Stimulated activated CD8-positive, alpha-beta memory T cell treated with anti-CD3 and anti-CD28 coated beads, Interleukin-12 subunit alpha, Interleukin-12 subunit beta, amount 100 ng/mL, for 4 hours (primary cell): Measurements from ENCODE around the gene STAMBPL1.

Source experiments
- DNase-seq: peaks from one replicate; pipeline ENCODE4 v3.0.0-alpha.2; 2020; ENCODE audit warnings: low read depth

STAMBPL1 gene

DNA sequence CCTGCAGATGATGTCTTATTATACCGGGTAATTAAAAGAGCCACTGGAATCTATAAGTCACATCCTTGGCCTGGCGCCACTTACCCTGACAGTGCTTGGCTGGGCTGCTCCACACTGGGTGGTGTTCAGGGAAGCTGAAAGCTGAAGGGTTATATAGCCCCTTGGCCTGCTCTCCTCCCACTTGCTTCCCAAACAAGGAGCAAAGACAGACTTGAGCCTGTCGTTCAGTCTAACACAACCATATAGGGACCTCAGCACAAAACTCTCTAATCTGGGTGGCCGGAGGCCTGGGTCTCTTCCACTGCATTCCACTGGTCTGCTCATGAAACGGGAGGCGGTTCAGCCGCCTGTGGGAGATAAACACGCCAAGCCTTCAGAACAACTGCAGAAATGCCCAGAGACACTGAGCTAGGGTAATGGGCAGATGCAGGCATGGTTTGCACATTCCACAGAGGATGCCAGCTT lies 72.6 kb downstream of the STAMBPL1 start, which contains the start of gene ACTA2:
Gene ACTA2 (minus strand): TSS at position 127 of the 465 bp plus-strand sequence. CDS start 3,843 bp downstream, outside the sequence.
- DNase-seq: no peak

GRCh38 chr10:88953662-88954061 lies 73.6 kb downstream of the STAMBPL1 start:
- DNase-seq: no peak

- DNase-seq: no peak
Measured at GRCh38 chr10:88954458-88955083, 74.5 kb downstream of the STAMBPL1 start.

- no peak for DNase-seq
Measured at GRCh38 chr10:88957381-88957780, 77.3 kb downstream of the STAMBPL1 start.

GRCh38 chr10:88958721-88959120 lies 78.7 kb downstream of the STAMBPL1 start:
- DNase-seq: no peak

DNA sequence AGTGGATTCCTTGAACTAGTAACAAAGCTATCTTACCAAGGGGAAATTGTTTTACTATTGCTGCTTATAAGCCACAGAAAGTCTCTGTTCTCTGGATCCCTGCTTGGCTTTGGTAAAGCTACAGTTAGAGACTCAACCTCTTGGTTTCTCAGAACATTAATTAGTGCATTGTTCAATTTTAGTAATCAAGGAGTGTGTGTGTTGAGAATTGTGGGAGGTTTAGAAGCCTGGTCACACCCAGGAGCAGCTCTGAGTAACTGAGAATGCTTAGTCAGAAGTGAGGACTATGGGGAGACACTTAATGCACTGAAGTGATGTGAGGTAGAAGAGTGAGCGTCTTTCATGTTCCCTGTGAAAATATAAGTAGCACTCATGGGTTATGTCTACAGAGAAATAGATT lies 80.8 kb downstream of the STAMBPL1 start:
- no peak for DNase-seq

GRCh38 chr10:88961266-88961665 lies 81.2 kb downstream of the STAMBPL1 start:
- DNase-seq: no peak

DNA sequence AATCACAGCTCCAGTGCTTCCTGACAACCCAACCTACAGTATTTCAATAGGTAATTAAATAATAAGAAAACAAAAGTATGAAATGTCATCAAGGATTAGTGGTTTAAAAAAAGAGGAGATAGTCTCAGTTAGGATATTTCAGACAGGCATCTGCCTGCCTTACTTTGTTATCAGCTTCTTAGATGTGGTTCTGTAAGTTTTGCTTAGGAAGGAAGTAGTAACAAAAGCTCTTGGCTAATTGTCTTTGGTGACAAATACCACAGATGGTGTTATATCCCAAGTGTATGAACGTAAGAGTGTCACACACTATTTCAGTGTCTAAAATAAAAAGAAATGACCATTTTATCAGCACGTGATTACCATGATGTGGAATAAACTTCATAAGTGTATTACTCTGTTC lies 82.3 kb downstream of the STAMBPL1 start:
- DNase-seq: no peak

DNA sequence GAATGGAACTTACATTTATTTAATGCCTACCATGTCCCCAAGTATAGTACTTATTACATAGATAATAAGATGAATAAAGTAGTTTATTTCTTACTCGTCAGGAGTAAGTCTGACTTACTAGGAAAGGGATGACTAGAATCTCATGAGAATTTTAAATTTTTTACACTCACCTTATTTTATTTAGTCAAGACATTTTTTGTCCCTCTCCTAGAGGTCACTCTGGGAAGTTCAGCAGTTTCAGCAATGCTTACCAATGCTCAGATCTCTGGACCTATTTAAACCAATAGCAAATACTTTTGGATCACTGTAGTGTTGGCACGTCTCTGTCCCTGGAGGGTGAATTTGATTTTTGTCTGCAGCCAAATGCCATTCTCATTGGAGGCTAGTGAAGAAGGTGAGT lies 83.3 kb downstream of the STAMBPL1 start:
- no peak for DNase-seq

DNA sequence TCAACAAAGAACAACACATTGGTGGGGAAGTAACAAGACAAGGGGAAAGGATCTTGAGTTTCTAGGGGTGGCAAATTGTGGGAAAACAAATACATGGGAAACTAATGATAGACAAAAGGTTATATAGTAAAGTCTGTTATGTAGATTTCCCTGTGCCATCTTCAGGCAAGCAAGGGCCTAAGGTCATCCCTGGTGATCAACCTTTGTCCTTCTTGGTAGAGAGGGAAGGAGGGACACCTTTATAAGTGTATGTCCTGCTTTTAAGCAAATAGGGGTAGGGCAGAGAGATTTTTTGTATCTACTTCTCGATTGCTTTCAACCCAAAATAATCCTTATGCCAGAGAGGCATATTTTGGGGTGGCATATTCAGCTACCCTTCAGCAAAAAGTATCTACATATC lies 84.3 kb downstream of the STAMBPL1 start:
- DNase-seq: no peak

- no peak for DNase-seq
Measured at GRCh38 chr10:88964869-88965415, 84.9 kb downstream of the STAMBPL1 start.

- no peak for DNase-seq
Measured at GRCh38 chr10:88966797-88967196, 86.8 kb downstream of the STAMBPL1 start.

GRCh38 chr10:88968391-88968790 lies 88.3 kb downstream of the STAMBPL1 start:
- no peak for DNase-seq

GRCh38 chr10:88971221-88972061 lies 91.4 kb downstream of the STAMBPL1 start:
- no peak for DNase-seq
